Suppressor macrophage (primary cell): ENCODE measurements around the gene DIO3.

ENCODE experiments used
- DNase-seq, 4 experiments: peaks; one replicate each; pipeline ENCODE4 v3.0.0-alpha.2; 2020 to 2022

The DIO3 gene

DNA sequence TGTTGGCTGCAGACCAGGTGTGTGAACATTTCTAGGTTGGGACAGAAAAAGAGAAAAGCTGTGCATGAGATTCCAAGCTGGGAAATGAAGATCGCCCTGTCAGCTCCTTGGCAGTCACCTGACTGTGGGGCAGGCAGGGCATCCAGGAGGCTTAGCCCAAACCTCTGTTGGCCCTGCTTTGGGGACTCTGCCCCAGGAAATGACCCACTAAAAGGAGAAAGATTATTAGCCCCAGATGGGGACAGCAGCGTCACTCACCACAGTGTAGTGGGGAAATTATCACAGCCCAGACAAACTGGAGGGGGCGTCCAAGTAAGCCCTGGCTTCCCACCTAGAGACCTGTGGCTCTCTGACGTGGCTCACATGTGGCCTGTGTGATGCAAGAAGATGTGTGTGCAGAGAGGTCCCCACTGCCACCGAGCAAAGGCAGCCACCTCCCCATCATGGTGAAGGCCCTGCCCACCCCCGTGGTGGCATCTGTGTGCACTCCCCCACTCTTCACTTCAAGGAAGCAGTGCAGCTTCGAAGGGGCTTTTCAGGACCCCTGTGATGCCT lies 39.1 kb downstream of the DIO3 start:
- no peak for DNase-seq

GRCh38 chr14:101600891-101601605 lies 39.8 kb downstream of the DIO3 start:
- DNase-seq: no peak

DNA sequence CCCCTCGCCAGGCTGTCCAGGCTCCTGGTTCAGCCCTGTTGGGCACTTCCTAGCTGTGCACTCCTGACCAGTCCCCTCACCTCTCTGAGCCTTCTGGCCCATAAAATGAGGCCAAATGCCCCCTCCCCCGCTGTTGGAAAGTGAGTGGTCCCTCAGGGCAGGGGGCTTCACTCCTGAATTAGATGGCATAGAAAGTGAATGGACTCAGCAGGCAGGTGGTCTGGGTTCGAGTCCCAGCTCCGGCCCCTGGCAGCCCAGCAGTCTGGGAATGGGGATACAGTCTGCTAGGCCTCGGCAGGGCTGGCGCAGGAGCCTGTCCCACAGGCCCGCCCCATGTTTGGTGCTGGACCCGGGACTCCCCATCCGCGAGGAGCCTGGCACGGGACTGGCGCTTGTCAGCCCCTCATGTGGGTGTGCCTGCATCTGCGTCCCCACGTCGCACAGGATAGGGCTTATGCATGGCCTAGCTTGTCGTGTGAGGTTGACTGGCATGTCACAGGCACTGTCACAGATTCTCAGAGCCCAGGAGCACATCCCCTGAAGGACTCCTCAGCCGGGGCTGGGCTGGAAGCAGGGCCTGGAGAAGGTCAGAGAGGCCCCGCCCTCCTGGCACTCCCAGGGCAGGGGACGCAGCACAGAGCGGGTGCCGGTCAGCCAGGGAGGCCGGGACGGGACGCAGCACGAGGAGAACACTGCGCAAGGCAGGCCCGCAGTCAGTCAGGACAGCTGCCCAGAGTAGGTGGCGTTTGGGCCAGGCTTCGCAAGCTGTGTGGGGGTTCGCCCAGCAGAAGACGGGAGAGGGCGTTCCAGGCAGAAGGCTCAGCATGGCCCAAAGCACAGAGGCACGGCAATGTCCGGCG lies 40.5 kb downstream of the DIO3 start:
- DNase-seq: no peak

GRCh38 chr14:101602466-101602840 lies 41.2 kb downstream of the DIO3 start:
- DNase-seq: no peak

DNA sequence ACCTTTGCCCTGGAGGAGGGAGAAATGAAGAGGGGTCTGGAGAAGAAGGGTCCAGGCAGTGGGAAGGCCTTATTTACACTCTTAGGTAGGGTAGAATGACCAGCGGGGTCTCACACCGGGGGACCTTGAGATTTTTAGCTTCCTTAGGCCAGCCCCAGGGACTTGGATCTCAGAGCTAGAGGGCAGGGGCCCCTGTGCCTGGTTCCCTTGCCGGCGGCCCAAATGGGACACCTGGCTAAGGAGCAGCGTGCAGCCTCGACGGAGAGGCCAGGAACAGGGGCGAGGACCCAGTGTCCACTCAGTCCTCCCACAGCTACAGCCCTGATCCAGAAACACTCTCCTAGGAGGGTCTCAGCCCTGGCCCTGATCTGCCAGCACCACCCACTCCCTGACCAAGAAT lies 41.8 kb downstream of the DIO3 start:
- DNase-seq: no peak

DNA sequence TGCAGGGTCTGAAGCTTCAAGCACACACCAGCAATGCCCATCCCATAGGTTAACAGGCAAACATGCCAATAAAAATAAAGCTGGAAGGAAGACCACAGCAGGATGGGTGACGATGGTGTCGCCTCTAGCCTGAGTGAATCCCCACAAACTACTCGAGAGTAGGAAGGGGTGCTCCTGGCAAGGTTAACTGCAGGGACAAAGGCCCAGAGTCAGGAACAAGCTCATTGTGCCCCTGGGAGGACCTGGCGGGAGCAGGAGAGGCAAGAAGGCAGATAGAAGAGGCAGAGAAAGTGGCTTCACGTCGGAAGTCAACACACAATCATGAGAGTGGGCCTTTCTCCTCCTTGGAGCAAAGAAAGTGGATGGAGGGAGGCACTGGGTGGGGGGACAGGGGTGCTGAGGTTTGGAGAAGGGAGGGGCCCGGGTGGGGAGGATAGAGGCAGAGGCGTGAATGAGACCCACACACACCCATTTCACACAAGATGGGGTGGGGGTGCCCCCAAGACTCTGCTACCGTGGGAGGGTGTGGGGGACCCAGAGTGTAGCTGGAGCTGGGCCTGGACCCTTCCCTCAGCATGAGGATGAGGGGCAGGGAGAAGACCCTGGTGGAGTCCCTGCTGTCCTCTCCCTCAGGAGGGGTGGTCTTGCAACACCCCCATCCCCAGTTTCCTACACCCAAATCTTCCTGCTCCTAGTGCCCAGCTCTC lies 43.1 kb downstream of the DIO3 start:
- DNase-seq: no peak

DNA sequence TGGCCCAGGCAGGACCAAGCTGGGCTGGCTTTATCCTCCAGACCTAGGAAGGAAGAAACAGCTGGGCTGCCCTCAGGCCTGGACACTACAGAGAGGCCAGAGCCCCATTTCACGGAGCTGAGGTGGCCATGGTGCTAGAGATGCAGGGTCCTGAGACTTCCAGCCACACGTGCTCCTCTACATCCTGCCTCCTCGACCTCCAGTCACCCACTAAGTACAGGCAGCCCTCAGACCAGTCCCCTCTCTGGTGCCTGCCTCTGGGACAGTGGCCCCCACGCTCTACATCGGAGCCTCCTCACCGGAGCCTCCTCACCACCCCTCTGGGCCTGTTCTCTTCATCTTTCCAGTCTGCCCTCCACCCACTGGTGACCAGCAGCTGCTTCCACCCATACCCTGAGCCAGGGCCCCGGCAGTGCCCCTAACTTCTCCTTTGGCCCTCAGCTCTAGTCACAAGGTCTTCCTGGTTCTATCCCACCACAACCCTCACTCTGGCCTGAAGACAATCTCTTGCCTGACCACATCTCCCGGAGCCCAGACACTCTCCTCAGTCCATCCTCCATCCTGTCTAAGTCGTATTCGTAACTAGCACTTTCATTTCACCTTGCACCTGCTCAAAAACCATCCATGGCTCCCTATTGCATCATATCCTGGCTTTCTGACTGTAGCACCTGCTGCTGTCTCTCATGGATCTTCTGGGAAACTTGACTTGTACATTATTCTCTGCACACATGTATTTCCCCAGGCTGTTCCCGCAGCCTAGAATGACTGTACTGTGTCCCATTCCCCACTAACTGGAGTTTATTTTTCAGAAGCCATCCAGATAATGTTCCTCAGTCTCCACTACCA lies 43.9 kb downstream of the DIO3 start:
- no peak for DNase-seq

DNA sequence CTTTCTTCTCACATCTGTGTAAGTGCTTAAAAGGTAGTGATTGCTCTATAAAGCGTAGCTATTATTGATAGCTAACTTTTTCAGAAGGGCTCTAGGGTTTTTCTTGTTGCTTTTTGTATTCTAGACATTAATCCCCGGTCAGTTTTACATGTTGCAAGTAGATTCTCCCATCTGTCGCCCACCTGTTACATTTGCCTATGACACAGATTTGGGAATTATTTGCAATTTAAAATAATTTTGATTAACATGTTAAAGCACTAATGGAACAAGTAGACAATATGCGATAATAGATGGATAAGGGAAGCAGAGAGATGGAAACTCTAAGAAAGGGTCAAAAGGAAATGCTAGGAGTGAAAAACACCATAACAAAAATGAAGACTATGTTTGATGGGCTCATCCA lies 44.5 kb downstream of the DIO3 start:
- no peak for DNase-seq
